HG02852 (cell line): ENCODE data around the gene SHOX.
"Not testable (repeated sequence)": the region's sequence is repeated elsewhere in the genome, so short reads cannot be mapped to it uniquely, and the experiment has no call there.

Experiments
- ATAC-seq: cut with Tn5 transposase; IDR thresholded peaks from one replicate; pipeline ENCODE4 v1.9.1; 2021; ENCODE audit warnings: mild to moderate bottlenecking, moderate library complexity; ENCODE audit not compliant: unreplicated experiment

The SHOX gene

GRCh38 chrX:621705-622503 is 8.7 kb upstream of the SHOX start:
- ATAC-seq: no peak

GRCh38 chrX:622802-623201 is 7.8 kb upstream of the SHOX start:
- ATAC-seq: not testable (repeated sequence)

GRCh38 chrX:623268-623598 is 7.4 kb upstream of the SHOX start:
- no peak for ATAC-seq

- ATAC-seq: no peak
Measured at GRCh38 chrX:623599-624315, 6.8 kb upstream of the SHOX start.

DNA sequence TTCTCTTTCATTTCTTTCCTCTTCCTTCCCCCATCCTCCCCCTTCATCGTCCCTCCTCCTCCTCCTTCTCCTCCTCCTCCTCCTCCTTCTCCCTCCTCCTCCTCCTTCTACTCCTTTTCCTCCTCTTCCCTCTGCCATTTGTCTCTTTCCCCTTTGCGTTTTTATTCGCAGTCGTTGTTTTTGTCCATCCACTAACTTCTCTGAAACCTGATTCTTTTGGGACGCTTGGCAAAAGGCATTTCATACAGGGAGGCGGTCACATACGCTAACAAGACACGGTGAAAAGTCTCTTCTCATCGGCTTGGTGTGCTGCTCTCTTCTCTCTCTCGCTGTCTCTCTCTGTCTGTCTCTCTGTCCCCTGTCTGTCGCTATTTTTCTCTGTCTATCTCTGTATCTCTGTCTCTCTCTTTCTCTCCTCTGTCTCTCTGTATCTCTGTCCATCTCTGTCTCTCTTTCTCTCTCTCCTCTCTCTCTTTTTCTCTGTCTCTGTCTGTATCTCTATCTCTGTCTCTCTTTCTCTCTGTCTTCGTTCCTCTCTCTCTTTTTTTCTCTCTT is 5.4 kb upstream of the SHOX start:
- ATAC-seq: no peak

DNA sequence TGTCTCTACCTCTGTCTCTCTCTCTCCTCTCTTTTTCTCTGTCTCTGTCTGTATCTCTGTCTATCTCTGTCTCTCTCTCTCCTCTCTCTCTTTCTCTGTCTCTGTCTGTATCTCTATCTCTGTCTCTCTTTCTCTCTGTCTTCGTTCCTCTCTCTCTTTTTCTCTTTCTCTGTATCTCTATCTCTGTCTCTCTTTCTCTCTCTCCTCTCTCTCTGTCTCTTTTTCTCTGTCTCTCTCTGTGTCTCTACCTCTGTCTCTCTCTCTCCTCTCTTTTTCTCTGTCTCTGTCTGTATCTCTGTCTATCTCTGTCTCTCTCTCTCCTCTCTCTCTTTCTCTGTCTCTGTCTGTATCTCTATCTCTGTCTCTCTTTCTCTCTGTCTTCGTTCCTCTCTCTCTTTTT is 4.5 kb upstream of the SHOX start:
- ATAC-seq: not testable (repeated sequence)

- ATAC-seq: no peak
Measured at GRCh38 chrX:626745-627509, 3.7 kb upstream of the SHOX start.

DNA sequence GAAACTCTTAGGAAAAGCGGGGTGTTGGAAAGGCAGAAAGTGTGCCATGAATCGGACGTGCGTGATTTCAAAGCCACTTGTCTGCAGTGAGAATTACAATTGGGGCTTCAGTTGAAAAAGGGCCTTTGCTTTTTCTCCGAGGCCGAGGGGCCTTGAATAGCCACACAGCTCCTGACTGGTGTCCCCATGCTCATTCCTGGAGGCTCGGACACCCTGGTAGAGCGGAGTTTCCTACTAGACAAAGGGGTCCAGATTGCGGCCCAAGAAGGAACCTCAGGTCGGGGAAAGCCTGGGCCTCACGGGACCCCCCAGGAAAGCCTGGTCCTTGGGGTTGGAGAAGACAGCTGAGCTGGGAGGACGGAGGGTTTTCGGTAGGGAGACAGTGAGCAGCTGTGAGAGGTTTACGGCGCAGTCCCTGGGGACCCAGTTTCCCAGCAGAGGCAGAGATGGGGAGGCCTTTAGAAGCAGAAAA is 3.0 kb upstream of the SHOX start:
- no peak for ATAC-seq

- ATAC-seq: no peak
Measured at GRCh38 chrX:627995-628394, 2.6 kb upstream of the SHOX start.

GRCh38 chrX:629230-630006 is 1.2 kb upstream of the SHOX start:
- no peak for ATAC-seq

DNA sequence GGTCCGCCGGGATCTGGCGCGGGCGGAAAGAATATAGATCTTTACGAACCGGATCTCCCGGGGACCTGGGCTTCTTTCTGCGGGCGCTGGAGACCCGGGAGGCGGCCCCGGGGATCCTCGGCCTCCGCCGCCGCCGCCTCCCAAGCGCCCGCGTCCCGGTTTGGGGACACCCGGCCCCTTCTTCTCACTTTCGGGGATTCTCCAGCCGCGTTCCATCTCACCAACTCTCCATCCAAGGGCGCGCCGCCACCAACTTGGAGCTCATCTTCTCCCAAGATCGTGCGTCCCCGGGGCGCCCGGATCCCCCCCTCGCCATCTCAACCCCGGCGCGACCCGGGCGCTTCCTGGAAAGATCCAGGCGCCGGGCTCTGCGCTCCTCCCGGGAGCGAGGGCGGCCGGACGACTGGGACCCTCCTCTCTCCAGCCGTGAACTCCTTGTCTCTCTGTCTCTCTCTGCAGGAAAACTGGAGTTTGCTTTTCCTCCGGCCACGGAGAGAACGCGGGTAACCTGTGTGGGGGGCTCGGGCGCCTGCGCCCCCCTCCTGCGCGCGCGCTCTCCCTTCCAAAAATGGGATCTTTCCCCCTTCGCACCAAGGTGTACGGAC is 482 bp upstream of the SHOX start:
- ATAC-seq: no peak

DNA sequence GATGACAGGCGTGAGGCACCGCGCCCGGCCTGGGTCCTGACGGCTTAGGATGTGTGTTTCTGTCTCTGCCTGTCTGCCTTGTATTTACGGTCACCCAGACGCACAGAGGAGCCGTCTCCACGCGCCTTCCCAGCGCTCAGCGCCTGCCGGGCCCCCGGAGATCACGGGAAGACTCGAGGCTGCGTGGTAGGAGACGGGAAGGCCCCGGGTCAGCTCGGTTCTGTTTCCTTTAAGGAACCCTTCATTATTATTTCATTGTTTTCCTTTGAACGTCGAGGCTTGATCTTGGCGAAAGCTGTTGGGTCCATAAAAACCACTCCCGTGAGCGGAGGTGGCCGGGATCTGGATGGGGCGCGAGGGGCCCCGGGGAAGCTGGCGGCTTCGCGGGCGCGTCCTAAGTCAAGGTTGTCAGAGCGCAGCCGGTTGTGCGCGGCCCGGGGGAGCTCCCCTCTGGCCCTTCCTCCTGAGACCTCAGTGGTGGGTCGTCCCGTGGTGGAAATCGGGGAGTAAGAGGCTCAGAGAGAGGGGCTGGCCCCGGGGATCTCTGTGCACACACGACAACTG is 1.3 kb downstream of the SHOX start:
- no peak for ATAC-seq

DNA sequence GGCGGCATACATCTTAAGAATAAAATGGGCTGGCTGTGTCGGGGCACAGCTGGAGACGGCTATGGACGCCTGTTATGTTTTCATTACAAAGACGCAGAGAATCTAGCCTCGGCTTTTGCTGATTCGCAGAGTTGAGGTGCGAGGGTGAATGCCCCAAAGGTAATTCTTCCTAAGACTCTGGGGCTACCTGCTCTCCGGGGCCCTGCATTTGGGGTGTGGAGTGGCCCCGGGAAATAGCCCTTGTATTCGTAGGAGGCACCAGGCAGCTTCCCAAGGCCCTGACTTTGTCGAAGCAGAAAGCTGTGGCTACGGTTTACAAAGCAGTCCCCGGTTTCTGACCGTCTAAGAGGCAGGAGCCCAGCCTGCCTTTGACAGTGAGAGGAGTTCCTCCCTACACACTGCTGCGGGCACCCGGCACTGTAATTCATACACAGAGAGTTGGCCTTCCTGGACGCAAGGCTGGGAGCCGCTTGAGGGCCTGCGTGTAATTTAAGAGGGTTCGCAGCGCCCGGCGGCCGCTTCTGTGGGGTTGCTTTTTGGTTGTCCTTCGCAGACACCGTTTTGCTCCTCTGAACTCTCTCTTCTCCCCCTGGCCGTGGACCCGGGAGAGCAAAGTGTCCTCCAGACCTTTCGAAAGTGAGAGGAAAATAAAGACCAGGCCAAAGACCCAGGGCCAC is 1.9 kb downstream of the SHOX start:
- ATAC-seq: no peak

GRCh38 chrX:633043-633984 is 2.7 kb downstream of the SHOX start:
- no peak for ATAC-seq

DNA sequence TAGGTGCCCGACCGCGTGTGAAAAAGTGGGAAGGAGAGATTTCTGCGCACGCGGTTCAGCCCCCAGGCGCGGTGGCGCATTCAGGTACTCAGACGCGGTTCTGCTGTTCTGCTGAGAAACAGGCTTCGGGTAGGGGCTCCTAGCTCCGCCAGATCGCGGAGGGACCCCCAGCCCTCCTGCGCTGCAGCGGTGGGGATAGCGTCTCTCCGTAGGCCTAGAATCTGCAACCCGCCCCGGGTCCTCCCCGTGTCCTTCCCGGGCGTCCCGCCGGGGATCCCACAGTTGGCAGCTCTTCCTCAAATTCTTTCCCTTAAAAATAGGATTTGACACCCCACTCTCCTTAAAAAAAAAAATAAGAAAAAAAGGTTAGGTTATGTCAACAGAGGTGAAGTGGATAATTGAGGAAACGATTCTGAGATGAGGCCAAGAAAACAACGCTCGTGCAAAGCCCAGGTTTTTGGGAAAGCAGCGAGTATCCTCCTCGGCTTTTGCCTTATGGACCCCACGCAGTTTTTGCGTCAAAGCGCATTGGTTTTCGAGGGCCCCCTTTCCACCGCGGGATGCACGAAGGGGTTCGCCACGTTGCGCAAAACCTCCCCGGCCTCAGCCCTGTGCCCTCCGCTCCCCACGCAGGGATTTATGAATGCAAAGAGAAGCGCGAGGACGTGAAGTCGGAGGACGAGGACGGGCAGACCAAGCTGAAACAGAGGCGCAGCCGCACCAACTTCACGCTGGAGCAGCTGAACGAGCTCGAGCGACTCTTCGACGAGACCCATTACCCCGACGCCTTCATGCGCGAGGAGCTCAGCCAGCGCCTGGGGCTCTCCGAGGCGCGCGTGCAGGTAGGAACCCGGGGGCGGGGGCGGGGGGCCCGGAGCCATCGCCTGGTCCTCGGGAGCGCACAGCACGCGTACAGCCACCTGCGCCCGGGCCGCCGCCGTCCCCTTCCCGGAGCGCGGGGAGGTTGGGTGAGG is 3.7 kb downstream of the SHOX start:
- no peak for ATAC-seq

DNA sequence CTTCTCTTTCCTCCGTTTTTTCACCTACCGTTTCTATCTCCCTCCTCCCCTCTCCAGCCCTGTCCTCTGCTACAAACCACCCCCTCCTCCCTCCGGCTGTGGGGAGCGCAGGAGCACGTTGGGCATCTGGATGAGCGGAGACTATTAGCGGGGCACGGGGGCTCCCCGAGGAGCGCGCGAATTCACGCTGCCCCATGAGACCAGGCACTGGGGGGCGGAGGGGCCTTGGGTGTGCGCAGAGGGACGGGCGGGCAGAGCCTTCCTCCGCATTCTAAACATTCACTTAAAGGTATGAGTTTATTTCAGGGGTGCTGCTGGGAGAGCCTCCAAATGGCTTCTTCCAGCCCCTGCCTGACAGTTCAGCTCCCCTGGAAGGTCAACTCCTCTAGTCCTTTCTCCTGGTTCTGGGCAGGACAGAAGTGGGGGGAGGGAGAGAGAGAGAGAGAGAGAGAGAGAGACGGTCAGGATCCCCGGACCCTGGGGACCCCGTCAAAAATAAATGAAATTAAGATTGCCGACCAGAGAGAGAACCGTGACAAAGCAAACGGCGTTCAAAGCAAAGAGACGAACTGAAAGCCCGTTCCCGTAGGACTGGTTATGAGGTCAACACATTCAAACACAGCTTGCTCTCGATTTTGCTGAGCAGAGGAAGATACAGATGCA is 5.0 kb downstream of the SHOX start:
- ATAC-seq: no peak
